Stimulated activated naive CD8-positive, alpha-beta T cell treated with anti-CD3 and anti-CD28 coated beads, Interleukin-15, Interleukin-2, amounts not matched to agents 100 ng/mL and 50 ng/mL, for 24 hours (primary cell): ENCODE results near the gene RPRD1B.

Source experiments
- H3K27ac Mint-ChIP-seq: one replicate; pipeline ENCODE4 v1.8.0; 2021; ENCODE audit warnings: mild to moderate bottlenecking, mixed read lengths
- H3K27me3 Mint-ChIP-seq: one replicate; pipeline ENCODE4 v1.8.0; 2021; ENCODE audit warnings: mixed read lengths
- H3K36me3 Mint-ChIP-seq: one replicate; pipeline ENCODE4 v1.8.0; 2021; ENCODE audit warnings: low read depth, mixed read lengths
- H3K4me1 Mint-ChIP-seq: one replicate; pipeline ENCODE4 v1.8.0; 2021; ENCODE audit warnings: low read depth, mixed read lengths
- H3K4me3 Mint-ChIP-seq: one replicate; pipeline ENCODE4 v1.8.0; 2021; ENCODE audit warnings: mild to moderate bottlenecking, mixed read lengths
- H3K9me3 Mint-ChIP-seq: one replicate; pipeline ENCODE4 v1.8.0; 2021; ENCODE audit warnings: mixed read lengths

Gene RPRD1B

GRCh38 chr20:38033330-38034107 lies at the start of gene RPRD1B, which contains the start of gene TTI1:
Gene RPRD1B (plus strand): TSS chr20:38033746. CDS start chr20:38033948, 202 bp downstream.
Gene TTI1 (minus strand): TSS chr20:38033456. CDS start chr20:38013816, 19,640 bp downstream.
- peak within 1 kb of the TSS; percentile 93 for H3K4me3 Mint-ChIP-seq
- H3K27ac Mint-ChIP-seq: peak within 1 kb of the TSS; percentile 98
- H3K4me1 Mint-ChIP-seq: peaks cover 70% of the 10 kb centered on the region
- H3K27me3 Mint-ChIP-seq: no peaks in the 10 kb centered on the region
- H3K9me3 Mint-ChIP-seq: no peaks in the 10 kb centered on the region
- H3K36me3 Mint-ChIP-seq: peaks cover 52% of the 10 kb centered on the region

- Mint-ChIP-seq H3K4me1 (no peaks in the 10 kb centered on the region), H3K27ac (no peak overlapping the region), H3K4me3 (no peak overlapping the region), H3K36me3 (peaks cover 60% of the 10 kb centered on the region), H3K9me3 (no peaks in the 10 kb centered on the region), H3K27me3 (no peaks in the 10 kb centered on the region)
These were observed 49.3 kb upstream of the RPRD1B start for GRCh38 chr20:37984018-37984785.

- Mint-ChIP-seq H3K36me3 (peaks cover 70% of the 10 kb centered on the region), H3K4me3 (no peak overlapping the region), H3K9me3 (no peaks in the 10 kb centered on the region), H3K27me3 (no peaks in the 10 kb centered on the region), H3K4me1 (peaks cover 18% of the 10 kb centered on the region), H3K27ac (no peak overlapping the region)
These were observed 47.3 kb upstream of the RPRD1B start for GRCh38 chr20:37986044-37986858.

GRCh38 chr20:37986873-37987601 lies 46.5 kb upstream of the RPRD1B start:
- no peak overlapping the region for H3K27ac Mint-ChIP-seq
- H3K36me3 Mint-ChIP-seq: peaks cover 70% of the 10 kb centered on the region
- no peaks in the 10 kb centered on the region for H3K27me3 Mint-ChIP-seq
- H3K4me1 Mint-ChIP-seq: peaks cover 24% of the 10 kb centered on the region
- no peak overlapping the region for H3K4me3 Mint-ChIP-seq
- H3K9me3 Mint-ChIP-seq: no peaks in the 10 kb centered on the region

- H3K9me3 Mint-ChIP-seq: no peaks in the 10 kb centered on the region
- peaks cover 64% of the 10 kb centered on the region for H3K36me3 Mint-ChIP-seq
- H3K4me1 Mint-ChIP-seq: peaks cover 24% of the 10 kb centered on the region
- H3K27me3 Mint-ChIP-seq: no peaks in the 10 kb centered on the region
- no peak overlapping the region for H3K27ac Mint-ChIP-seq
- no peak overlapping the region for H3K4me3 Mint-ChIP-seq
These were observed 45.8 kb upstream of the RPRD1B start for GRCh38 chr20:37987602-37988290.

- Mint-ChIP-seq H3K4me3 (no peak overlapping the region), H3K9me3 (no peaks in the 10 kb centered on the region), H3K36me3 (peaks cover 57% of the 10 kb centered on the region), H3K27me3 (no peaks in the 10 kb centered on the region), H3K27ac (no peak overlapping the region), H3K4me1 (peaks cover 24% of the 10 kb centered on the region)
These were observed 45.1 kb upstream of the RPRD1B start for GRCh38 chr20:37988306-37988954.

GRCh38 chr20:37989601-37990295 lies 43.8 kb upstream of the RPRD1B start:
- Mint-ChIP-seq H3K27ac (no peak overlapping the region), H3K4me3 (peak overlapping the region; percentile 24), H3K27me3 (no peaks in the 10 kb centered on the region), H3K4me1 (peaks cover 24% of the 10 kb centered on the region), H3K36me3 (peaks cover 57% of the 10 kb centered on the region), H3K9me3 (no peaks in the 10 kb centered on the region)

- Mint-ChIP-seq H3K27ac (peak overlapping the region; percentile 56), H3K9me3 (no peaks in the 10 kb centered on the region), H3K4me3 (no peak overlapping the region), H3K36me3 (peaks cover 59% of the 10 kb centered on the region), H3K27me3 (no peaks in the 10 kb centered on the region), H3K4me1 (peaks cover 24% of the 10 kb centered on the region)
These were observed 42.9 kb upstream of the RPRD1B start for GRCh38 chr20:37990571-37991151.

- Mint-ChIP-seq H3K4me3 (no peak overlapping the region), H3K36me3 (peaks cover 65% of the 10 kb centered on the region), H3K27ac (peak overlapping the region; percentile 56)
These were observed 42.2 kb upstream of the RPRD1B start for GRCh38 chr20:37991157-37991866.

GRCh38 chr20:37991908-37992307 lies 41.6 kb upstream of the RPRD1B start:
- Mint-ChIP-seq H3K27me3 (no peaks in the 10 kb centered on the region), H3K9me3 (no peaks in the 10 kb centered on the region), H3K4me3 (no peak overlapping the region), H3K27ac (no peak overlapping the region), H3K36me3 (peaks cover 62% of the 10 kb centered on the region), H3K4me1 (peaks cover 24% of the 10 kb centered on the region)

More at GRCh38 chr20:37991157-37991866, 42.2 kb upstream of the RPRD1B start:
- Mint-ChIP-seq H3K9me3 (no peaks in the 10 kb centered on the region), H3K27me3 (no peaks in the 10 kb centered on the region), H3K4me1 (peaks cover 24% of the 10 kb centered on the region)

- H3K9me3 Mint-ChIP-seq: no peaks in the 10 kb centered on the region
- peaks cover 63% of the 10 kb centered on the region for H3K36me3 Mint-ChIP-seq
- H3K4me1 Mint-ChIP-seq: peaks cover 24% of the 10 kb centered on the region
- H3K4me3 Mint-ChIP-seq: no peak overlapping the region
- H3K27me3 Mint-ChIP-seq: no peaks in the 10 kb centered on the region
- H3K27ac Mint-ChIP-seq: no peak overlapping the region
These were observed 40.6 kb upstream of the RPRD1B start for GRCh38 chr20:37992802-37993409.

GRCh38 chr20:37994512-37994911 lies 39.0 kb upstream of the RPRD1B start:
- H3K27ac Mint-ChIP-seq: no peak overlapping the region
- no peaks in the 10 kb centered on the region for H3K9me3 Mint-ChIP-seq

More at GRCh38 chr20:37994512-37994911, 39.0 kb upstream of the RPRD1B start:
- Mint-ChIP-seq H3K36me3 (peaks cover 62% of the 10 kb centered on the region), H3K27me3 (no peaks in the 10 kb centered on the region), H3K4me1 (peaks cover 24% of the 10 kb centered on the region), H3K4me3 (no peak overlapping the region)
